OCI-LY3 (cell line): ENCODE results near the gene NLGN2.

Experiments used
- H2AFZ ChIP-seq: fragments of 200-600, 300-600 bp; shearing (Covaris generic); 2 replicates; pipeline ENCODE4 v1.6.0; 2014; ENCODE audit warnings: antibody characterized with exemption, low read depth, low read length
- H3K27ac ChIP-seq: fragments of 200-600, 300-600 bp; sonication (generic); 2 replicates; pipeline ENCODE4 v1.5.1; 2014; ENCODE audit warnings: mild to moderate bottlenecking, low read length, moderate library complexity, mixed read lengths
- H3K27me3 ChIP-seq: fragments of 200-600, 300-600 bp; sonication (generic); 2 replicates; pipeline ENCODE4 v1.6.1; 2014; ENCODE audit warnings: low read depth, low read length, mixed read lengths
- H3K36me3 ChIP-seq: fragments of 200-600, 300-600 bp; sonication (generic); replicated peaks from 2 replicates; pipeline ENCODE3; 2014; ENCODE audit warnings: low read depth, low read length, mixed read lengths
- H3K4me1 ChIP-seq: fragments of 300-600, 200-600 bp; sonication (generic); 2 replicates; pipeline ENCODE4 v1.6.1; 2014; ENCODE audit warnings: low read length, mixed read lengths
- H3K4me2 ChIP-seq: fragments of 200-600, 300-600 bp; sonication (generic); 2 replicates; pipeline ENCODE4 v1.6.1; 2014; ENCODE audit warnings: low read length, mixed read lengths
- H3K4me3 ChIP-seq: fragments of 300-600, 200-600 bp; sonication (generic); 2 replicates; pipeline ENCODE4 v1.5.1; 2014; ENCODE audit warnings: antibody characterized with exemption, mild to moderate bottlenecking, low read length, moderate library complexity
- H3K79me2 ChIP-seq: fragments of 300-600, 200-600 bp; shearing (Covaris generic); 2 replicates; pipeline ENCODE4 v1.6.1; 2014; ENCODE audit warnings: mild to moderate bottlenecking, low read length, mixed read lengths
- H3K9ac ChIP-seq: fragments of 300-600, 200-600 bp; shearing (Covaris generic); 2 replicates; pipeline ENCODE4 v1.6.0; 2014; ENCODE audit warnings: mild to moderate bottlenecking, low read length, moderate library complexity
- H3K9me3 ChIP-seq: fragments of 200-600, 300-600 bp; shearing (Covaris generic); 2 replicates; pipeline ENCODE4 v1.6.1; 2014; ENCODE audit warnings: low read length, mixed read lengths; ENCODE audit not compliant: insufficient read depth
- H4K20me1 ChIP-seq: fragments of 200-600, 300-600 bp; sonication (generic); 2 replicates; pipeline ENCODE4 v1.6.1; 2016; ENCODE audit warnings: low read length, mixed read lengths; ENCODE audit not compliant: insufficient read depth
- EZH2phosphoT487 ChIP-seq: fragments of 200-600 bp; shearing (Covaris generic); IDR thresholded peaks from 2 replicates; pipeline ENCODE4 v1.6.1; 2018; ENCODE audit warnings: antibody characterized with exemption, mixed run types, low read depth
- TF ChIP-seq, protein P1 (sequence below): fragments of 200-600, 300-600 bp; sonication (generic); IDR thresholded peaks from 2 replicates; pipeline ENCODE4 v1.5.1; 2014; ENCODE audit warnings: antibody characterized with exemption, low read length, low read depth

Gene NLGN2

GRCh38 chr17:7441266-7441665, 33.6 kb downstream of the NLGN2 start:
- Histone ChIP-seq H3K79me2 (no peaks in the 10 kb centered on the region), H3K9ac (no peak overlapping the region), H3K4me2 (no peak overlapping the region), H3K27ac (no peak overlapping the region), H3K4me3 (no peak overlapping the region), H2AFZ (no peak overlapping the region), H3K27me3 (0 out of 2 replicates have a peak, but pooled peaks cover 3% of the 10 kb centered on the region), H3K36me3 (no peaks in the 10 kb centered on the region), H4K20me1 (no peaks in the 10 kb centered on the region), H3K9me3 (no peaks in the 10 kb centered on the region), H3K4me1 (peaks cover 8% of the 10 kb centered on the region; the same call in 1 of the 2 replicates)
- no peak for TF ChIP-seq EZH2phosphoT487
- TF ChIP-seq, protein P1, sequence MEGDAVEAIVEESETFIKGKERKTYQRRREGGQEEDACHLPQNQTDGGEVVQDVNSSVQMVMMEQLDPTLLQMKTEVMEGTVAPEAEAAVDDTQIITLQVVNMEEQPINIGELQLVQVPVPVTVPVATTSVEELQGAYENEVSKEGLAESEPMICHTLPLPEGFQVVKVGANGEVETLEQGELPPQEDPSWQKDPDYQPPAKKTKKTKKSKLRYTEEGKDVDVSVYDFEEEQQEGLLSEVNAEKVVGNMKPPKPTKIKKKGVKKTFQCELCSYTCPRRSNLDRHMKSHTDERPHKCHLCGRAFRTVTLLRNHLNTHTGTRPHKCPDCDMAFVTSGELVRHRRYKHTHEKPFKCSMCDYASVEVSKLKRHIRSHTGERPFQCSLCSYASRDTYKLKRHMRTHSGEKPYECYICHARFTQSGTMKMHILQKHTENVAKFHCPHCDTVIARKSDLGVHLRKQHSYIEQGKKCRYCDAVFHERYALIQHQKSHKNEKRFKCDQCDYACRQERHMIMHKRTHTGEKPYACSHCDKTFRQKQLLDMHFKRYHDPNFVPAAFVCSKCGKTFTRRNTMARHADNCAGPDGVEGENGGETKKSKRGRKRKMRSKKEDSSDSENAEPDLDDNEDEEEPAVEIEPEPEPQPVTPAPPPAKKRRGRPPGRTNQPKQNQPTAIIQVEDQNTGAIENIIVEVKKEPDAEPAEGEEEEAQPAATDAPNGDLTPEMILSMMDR = no peak

- H3K9ac ChIP-seq = no peak overlapping the region
- H2AFZ ChIP-seq = no peak overlapping the region
- H4K20me1 ChIP-seq = no peaks in the 10 kb centered on the region
- peaks cover 6% of the 10 kb centered on the region; the same call in 1 of the 2 replicates for H3K4me1 ChIP-seq
- no peaks in the 10 kb centered on the region for H3K9me3 ChIP-seq
- H3K79me2 ChIP-seq = no peaks in the 10 kb centered on the region
- H3K4me2 ChIP-seq = no peak overlapping the region
- H3K27me3 ChIP-seq = 0 out of 2 replicates have a peak, but pooled peaks cover 3% of the 10 kb centered on the region
- no peak for TF ChIP-seq EZH2phosphoT487
- TF ChIP-seq, protein P1 = no peak
- no peaks in the 10 kb centered on the region for H3K36me3 ChIP-seq
- no peak overlapping the region for H3K4me3 ChIP-seq
- H3K27ac ChIP-seq = no peak overlapping the region
These were observed 34.5 kb downstream of the NLGN2 start for GRCh38 chr17:7442142-7442541.

GRCh38 chr17:7443499-7444485, 36.1 kb downstream of the NLGN2 start:
- H3K27me3 ChIP-seq = 0 out of 2 replicates have a peak, but pooled peaks cover 3% of the 10 kb centered on the region
- no peak overlapping the region for H3K4me2 ChIP-seq

More at GRCh38 chr17:7443499-7444485, 36.1 kb downstream of the NLGN2 start:
- H3K4me1 ChIP-seq = peaks cover 6% of the 10 kb centered on the region; the same call in 1 of the 2 replicates
- no peak overlapping the region for H3K4me3 ChIP-seq
- H4K20me1 ChIP-seq = no peaks in the 10 kb centered on the region
- H3K27ac ChIP-seq = no peak overlapping the region
- no peak overlapping the region for H2AFZ ChIP-seq
- TF ChIP-seq, protein P1 = no peak
- no peak for TF ChIP-seq EZH2phosphoT487
- H3K9ac ChIP-seq = no peak overlapping the region
- no peaks in the 10 kb centered on the region for H3K36me3 ChIP-seq
- no peaks in the 10 kb centered on the region for H3K9me3 ChIP-seq
- H3K79me2 ChIP-seq = no peaks in the 10 kb centered on the region
